HCT116 (cell line): ENCODE data around the gene FAM210B. TPM values are rescaled to one million over a fixed set of nuclear protein-coding genes. Genes with fewer than 3 reads are reported as not detected.

Experiments
- ATAC-seq: fragments of 200-7000 bp; cut with Tn5 transposase; 2 replicates; pipeline ENCODE4 v1.9.1; 2020; ENCODE audit warnings: mild to moderate bottlenecking, moderate library complexity
- BruUV-seq: library from RNA; stranded (reverse); fragments of 400-500 nt; replicated peaks from 2 replicates; lab custom pipeline; 2021; lab: Mats Ljungman, UMichigan
- CTCF ChIA-PET: fragments of 300-600 bp; sonication (Branson Sonifier 250); formaldehyde crosslinking; loops from one replicate; lab custom pipeline; 2021; ENCODE audit warnings: antibody characterized with exemption; lab: Charles Lee
- POLR2A ChIA-PET: fragments of 300-600, 350-600 bp; sonication (Branson Sonifier 250); formaldehyde crosslinking; loops from one replicate; lab custom pipeline; 2021; ENCODE audit warnings: antibody characterized with exemption; lab: Charles Lee
- RAD21 ChIA-PET, 2 experiments: fragments of 300-600 bp; sonication (Branson Sonifier 250); formaldehyde crosslinking; loops; one replicate each; lab custom pipeline; 2023; ENCODE audit warnings: low total read pairs in 2 of 2; ENCODE audit not compliant: uncharacterized antibody in 2 of 2, unreplicated experiment in 2 of 2, low non-redundant PET in 1 of 2; lab: Charles Lee
- DNase-seq: peaks from one replicate; pipeline ENCODE4 v3.0.0-alpha.2; 2010; ENCODE audit warnings: low read depth, low spot score
- H2AFZ ChIP-seq: fragments of 200-600 bp; shearing (Covaris generic), sonication (generic); 2 replicates; pipeline ENCODE4 v1.6.1; 2017; ENCODE audit warnings: low read depth, mixed run types, mixed read lengths, antibody characterized with exemption, low read length; ENCODE audit not compliant: poor library complexity, severe bottlenecking
- H3K27ac ChIP-seq: 2 replicates; pipeline ENCODE4 v1.5.1; 2012; ENCODE audit warnings: low read depth, low read length
- H3K27me3 ChIP-seq: fragments of 200-600 bp; sonication (generic); 2 replicates; pipeline ENCODE4 v1.6.1; 2016; ENCODE audit warnings: mixed run types, low read length, mixed read lengths; ENCODE audit not compliant: insufficient read depth
- H3K36me3 ChIP-seq, 2 experiments: fragments of 200-500 bp in 1 of 2; fragments of 200-600 bp in 1 of 2; sonication (Bioruptor generic) in 1 of 2; sonication (generic) in 1 of 2; 2 replicates each; pipeline versions ENCODE4 v1.5.1 to v1.6.1; 2014 to 2016; ENCODE audit warnings: low read length in 2 of 2, inconsistent platforms in 1 of 2, mixed read lengths in 1 of 2, mixed run types in 1 of 2; ENCODE audit not compliant: insufficient read depth in 2 of 2, control insufficient read depth in 1 of 2
- H3K4me1 ChIP-seq, 2 experiments: fragments of 200-600 bp in 1 of 2; sonication (generic) in 1 of 2; 2 replicates each; pipeline versions ENCODE4 v1.5.1 to v1.6.1; 2012 to 2017; ENCODE audit warnings: low read length in 2 of 2, inconsistent platforms in 1 of 2, mild to moderate bottlenecking in 1 of 2, mixed read lengths in 1 of 2, mixed run types in 1 of 2, moderate library complexity in 1 of 2; ENCODE audit not compliant: insufficient read depth in 2 of 2, control insufficient read depth in 1 of 2
- H3K4me2 ChIP-seq: fragments of 200-600 bp; sonication (generic); 2 replicates; pipeline ENCODE4 v1.6.1; 2017; ENCODE audit warnings: mixed run types, low read length, mixed read lengths
- H3K4me3 ChIP-seq, 2 experiments: fragments of 200-600 bp in 1 of 2; sonication (generic) in 1 of 2; replicated peaks in 1 of 2; 2 replicates each; pipeline ENCODE4 v1.5.1; 2011 to 2016; ENCODE audit warnings: low read length in 2 of 2, control low read depth in 1 of 2, low read depth in 1 of 2, mild to moderate bottlenecking in 1 of 2, mixed read lengths in 1 of 2, mixed run types in 1 of 2
- H3K79me2 ChIP-seq: fragments of 200-600 bp; sonication (generic); 2 replicates; pipeline ENCODE4 v1.6.1; 2017; ENCODE audit warnings: mild to moderate bottlenecking, mixed run types, low read length, moderate library complexity, mixed read lengths; ENCODE audit not compliant: insufficient read depth
- H3K9ac ChIP-seq: fragments of 200-600 bp; sonication (generic); 2 replicates; pipeline ENCODE4 v1.6.1; 2016; ENCODE audit warnings: low read length, mixed read lengths
- H3K9me2 ChIP-seq: fragments of 200-600 bp; sonication (generic), shearing (Covaris generic); 2 replicates; pipeline ENCODE4 v1.6.1; 2017; ENCODE audit warnings: mixed run types, mild to moderate bottlenecking, moderate library complexity; ENCODE audit not compliant: insufficient read depth
- H3K9me3 ChIP-seq, 2 experiments: fragments of 200-500 bp in 1 of 2; fragments of 200-600 bp in 1 of 2; sonication (Bioruptor generic) in 1 of 2; sonication (generic) in 1 of 2; 2 replicates each; pipeline ENCODE4 v1.6.1; 2014 to 2017; ENCODE audit warnings: low read length in 2 of 2, mixed read lengths in 2 of 2, inconsistent platforms in 1 of 2, low read depth in 1 of 2, mild to moderate bottlenecking in 1 of 2, mixed run types in 1 of 2, moderate library complexity in 1 of 2; ENCODE audit not compliant: control insufficient read depth in 1 of 2, insufficient read depth in 1 of 2
- H4K20me1 ChIP-seq: fragments of 200-600 bp; sonication (generic), shearing (Covaris generic); 2 replicates; pipeline ENCODE4 v1.6.1; 2017; ENCODE audit warnings: mixed run types, mild to moderate bottlenecking, moderate library complexity; ENCODE audit not compliant: insufficient read depth
- ATF3 ChIP-seq: IDR thresholded peaks from 2 replicates; pipeline ENCODE4 v1.6.1; 2012
- CBX3 ChIP-seq: IDR thresholded peaks from 2 replicates; pipeline ENCODE4 v1.6.1; 2012; ENCODE audit warnings: low read depth
- CEBPB ChIP-seq: IDR thresholded peaks from 2 replicates; pipeline ENCODE4 v1.6.1; 2012; ENCODE audit warnings: low read depth
- CTCF ChIP-seq, 3 experiments: fragments of 200-600 bp in 1 of 3; sonication (generic) in 1 of 3; IDR thresholded peaks in 2 of 3; conservative IDR thresholded peaks in 1 of 3; 2 replicates each; pipeline ENCODE4 v1.5.1; 2012 to 2017; ENCODE audit warnings: low read depth in 2 of 3, low read length in 2 of 3, antibody characterized with exemption in 1 of 3, borderline replicate concordance in 1 of 3, control low read depth in 1 of 3, mild to moderate bottlenecking in 1 of 3, mixed read lengths in 1 of 3, mixed run types in 1 of 3, moderate library complexity in 1 of 3; ENCODE audit not compliant: insufficient read depth in 1 of 3
- ELF1 ChIP-seq: IDR thresholded peaks from 2 replicates; pipeline ENCODE4 v1.6.1; 2012; ENCODE audit warnings: low read depth, borderline replicate concordance
- EZH2 ChIP-seq: fragments of 200-600 bp; sonication (generic); IDR thresholded peaks from 2 replicates; pipeline ENCODE4 v1.6.1; 2017; ENCODE audit warnings: antibody characterized with exemption, mixed run types
- EZH2phosphoT487 ChIP-seq: fragments of 200-600 bp; IDR thresholded peaks from 2 replicates; pipeline ENCODE4 v1.6.1; 2018; ENCODE audit warnings: antibody characterized with exemption, borderline replicate concordance
- JUND ChIP-seq: IDR thresholded peaks from 2 replicates; pipeline ENCODE4 v1.6.1; 2012
- MAX ChIP-seq: IDR thresholded peaks from 2 replicates; pipeline ENCODE4 v1.6.1; 2012
- POLR2A ChIP-seq: IDR thresholded peaks from 2 replicates; pipeline ENCODE4 v1.7.0; 2011; ENCODE audit warnings: borderline replicate concordance; ENCODE audit not compliant: insufficient read depth, insufficient read length; ENCODE audit errors: extremely low read depth
- POLR2AphosphoS5 ChIP-seq: IDR thresholded peaks from 2 replicates; pipeline ENCODE4 v1.6.1; 2011; ENCODE audit warnings: mild to moderate bottlenecking, low read depth, low read length, moderate library complexity
- RAD21 ChIP-seq: IDR thresholded peaks from 2 replicates; pipeline ENCODE4 v1.6.1; 2012; ENCODE audit warnings: low read depth, mild to moderate bottlenecking
- SIN3A ChIP-seq: IDR thresholded peaks from 2 replicates; pipeline ENCODE4 v1.6.1; 2012; ENCODE audit warnings: low read depth
- SP1 ChIP-seq: IDR thresholded peaks from 2 replicates; pipeline ENCODE4 v1.6.1; 2012; ENCODE audit warnings: low read depth
- SRF ChIP-seq: IDR thresholded peaks from 2 replicates; pipeline ENCODE4 v1.6.1; 2012; ENCODE audit warnings: low read depth
- ZFX ChIP-seq: fragments of 450-650 bp; IDR thresholded peaks from 2 replicates; pipeline ENCODE4 v1.6.1; 2017
- ZNF274 ChIP-seq: fragments of 200-500 bp; sonication (Bioruptor generic); IDR thresholded peaks from 2 replicates; pipeline ENCODE4 v1.6.1; 2014; ENCODE audit warnings: mild to moderate bottlenecking, low read depth, low read length, inconsistent platforms
- intact Hi-C: fragments of 100-400 bp; cut with micrococcal nuclease; formaldehyde crosslinking; loops from 2 replicates; pipeline ENCODE4 v1.10.0; 2022
- total RNA-seq: library from RNA; stranded (reverse); gene quantifications from one replicate; pipeline ENCODE4 v1.2.1, GENCODE V29; 2021; ENCODE audit not compliant: unreplicated experiment

The FAM210B gene
- total RNA-seq, 1 experiment from 2014 or later: 12.0 TPM

GRCh38 chr20:56352345-56353055 is 6.3 kb upstream of the FAM210B start:
- no peak overlapping the region for H2AFZ ChIP-seq
- no peak overlapping the region for H3K9ac ChIP-seq
- H3K27me3 ChIP-seq: peaks cover 3% of the 10 kb centered on the region; the same call in 1 of the 2 replicates
- H3K9me2 ChIP-seq: no peaks in the 10 kb centered on the region
- BruUV-seq: no TSS peak
- DNase-seq (no peak), ATAC-seq (no peak)
- no peaks in the 10 kb centered on the region for H3K79me2 ChIP-seq
- H3K36me3 ChIP-seq: no peaks in the 10 kb centered on the region
- no peaks in the 10 kb centered on the region for H4K20me1 ChIP-seq
- no peak overlapping the region for H3K4me3 ChIP-seq
- H3K4me2 ChIP-seq: no peak overlapping the region
- ChIA-PET RAD21 (no interaction called here), CTCF (no interaction called here), POLR2A (no interaction called here)
- no peaks in the 10 kb centered on the region for H3K9me3 ChIP-seq
- intact Hi-C loops: no loop called here
- no peaks in the 10 kb centered on the region for H3K4me1 ChIP-seq
- TF ChIP-seq EZH2 (no peak), SP1 (no peak), ELF1 (no peak), ZNF274 (no peak), POLR2A (no peak)
- no peak overlapping the region for H3K27ac ChIP-seq

- Histone ChIP-seq H2AFZ (no peak overlapping the region), H3K36me3 (no peaks in the 10 kb centered on the region), H3K79me2 (no peaks in the 10 kb centered on the region), H3K27ac (no peak overlapping the region), H3K4me2 (no peak overlapping the region), H3K27me3 (peaks cover 3% of the 10 kb centered on the region; the same call in 1 of the 2 replicates), H3K4me3 (no peak overlapping the region), H3K4me1 (peaks cover 0 to 3% of the 10 kb centered on the region in 2 experiments; a peak in 3 of 4 replicates), H3K9ac (no peak overlapping the region), H3K9me2 (no peaks in the 10 kb centered on the region), H3K9me3 (no peaks in the 10 kb centered on the region), H4K20me1 (no peaks in the 10 kb centered on the region)
- POLR2A ChIA-PET: interaction anchor here (0.7 kb wide), 1 partner anchor 15 kb away, joined by 3 read pairs; no protein-coding TSS in a partner anchor
- intact Hi-C loops: no loop called here
- TF ChIP-seq CBX3 (no peak), ELF1 (no peak), ATF3 (no peak), SP1 (no peak), EZH2phosphoT487 (no peak), ZFX (no peak), SRF (no peak), RAD21 (no peak), POLR2AphosphoS5 (no peak), MAX (no peak), CEBPB (no peak), CTCF (IDR thresholded peaks at IDR 0.05 in 2 of 3, conservative IDR thresholded peaks at IDR 0.05 in 1 of 3; ENCODE audit: borderline replicate concordance in 1 of 3, insufficient read depth in 1 of 3, low read depth in 2 of 3, low read length in 2 of 3) (no peak), JUND (no peak), SIN3A (no peak), POLR2A (no peak), ZNF274 (no peak)
- DNase-seq: no peak
- RAD21 ChIA-PET: no interaction called here
- ATAC-seq: no peak
- BruUV-seq: no TSS peak
- CTCF ChIA-PET: no interaction called here
Measured at GRCh38 chr20:56353356-56353755, 5.4 kb upstream of the FAM210B start.
